AG04449 (cell line): ENCODE measurements around the gene KIF22.

ENCODE experiments used
- CTCF ChIA-PET: fragments of 350-600 bp; formaldehyde crosslinking; extraction: SDS; loops from one replicate; lab custom pipeline; 2021; ENCODE audit warnings: antibody characterized with exemption; lab: Yijun Ruan, JAX
- POLR2A ChIA-PET: fragments of 400-600, 350-600 bp; formaldehyde crosslinking; extraction: SDS; loops from one replicate; lab custom pipeline; 2020; ENCODE audit warnings: antibody characterized with exemption, inconsistent platforms; lab: Yijun Ruan, JAX
- DNase-seq: peaks from one replicate; pipeline ENCODE4 v3.0.0-alpha.2; 2010; ENCODE audit warnings: low read depth, low spot score
- H3K4me3 ChIP-seq: 2 replicates; pipeline ENCODE4 v1.5.1; 2011; ENCODE audit warnings: low read depth, mild to moderate bottlenecking, control low read depth, low read length
- TF ChIP-seq, protein P1 (sequence below): IDR thresholded peaks from one replicate; pipeline ENCODE4 v1.5.1; 2011; ENCODE audit warnings: mild to moderate bottlenecking, moderate library complexity, low read length, control low read depth, inconsistent platforms; ENCODE audit not compliant: insufficient read depth; ENCODE audit errors: missing control alignments

The KIF22 gene

DNA sequence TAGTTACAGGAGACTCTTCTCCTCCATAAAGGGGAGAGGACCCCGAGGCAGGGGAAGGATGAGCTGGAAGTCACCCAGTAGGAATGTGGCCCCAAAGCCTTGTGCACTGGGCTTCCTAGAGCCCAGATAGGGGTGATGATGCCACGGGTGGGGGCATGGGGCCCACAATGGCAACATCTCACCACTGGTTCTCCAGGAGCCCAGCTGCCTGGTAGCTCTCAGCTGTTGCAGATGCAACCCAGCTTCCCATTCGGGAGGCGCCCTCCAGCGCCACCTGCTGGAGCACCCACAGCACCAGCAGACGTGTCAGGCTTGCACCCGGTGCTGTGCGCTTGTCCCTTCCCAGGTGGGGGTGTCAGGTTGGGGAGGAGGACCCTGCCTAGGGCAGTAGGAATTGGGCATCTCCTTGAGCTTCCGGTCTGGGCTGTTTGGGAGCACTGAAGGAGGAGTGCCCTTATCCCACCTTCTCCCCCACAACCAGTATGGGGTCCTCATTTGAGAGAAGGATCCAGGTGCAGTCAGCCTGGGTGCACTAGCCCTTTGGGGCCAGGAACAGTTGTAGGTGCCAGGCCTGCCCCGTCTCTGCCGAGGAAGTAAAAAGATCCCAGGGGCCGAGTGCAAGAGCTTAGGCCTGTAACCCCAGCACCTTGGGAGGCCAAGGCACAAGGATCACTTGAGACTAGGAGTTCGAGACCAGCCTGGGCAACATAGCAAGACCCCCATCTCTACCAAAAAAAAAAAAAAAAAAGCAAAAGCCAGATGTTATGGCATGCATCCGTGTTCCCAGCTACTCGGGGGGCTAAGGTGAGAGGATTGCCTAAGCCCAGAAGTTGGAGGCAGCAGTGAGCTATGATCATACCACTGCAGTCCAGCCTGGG lies 58.1 kb downstream of the KIF22 start:
- ChIA-PET POLR2A (interaction anchor here (0.6 to 1.8 kb wide), 4 partner anchors 13 to 113 kb away, joined by 3 to 5 read pairs (median 4); partner anchors contain the start of genes MVP and TMEM219), CTCF (interaction anchor here (0.6 to 4.7 kb wide), 42 partner anchors 9 to 208 kb away, joined by 3 to 99 read pairs (median 4); partner anchors contain the start of genes C16orf92, CDIPT, KIF22 and MAZ)
- TF ChIP-seq, protein P1, sequence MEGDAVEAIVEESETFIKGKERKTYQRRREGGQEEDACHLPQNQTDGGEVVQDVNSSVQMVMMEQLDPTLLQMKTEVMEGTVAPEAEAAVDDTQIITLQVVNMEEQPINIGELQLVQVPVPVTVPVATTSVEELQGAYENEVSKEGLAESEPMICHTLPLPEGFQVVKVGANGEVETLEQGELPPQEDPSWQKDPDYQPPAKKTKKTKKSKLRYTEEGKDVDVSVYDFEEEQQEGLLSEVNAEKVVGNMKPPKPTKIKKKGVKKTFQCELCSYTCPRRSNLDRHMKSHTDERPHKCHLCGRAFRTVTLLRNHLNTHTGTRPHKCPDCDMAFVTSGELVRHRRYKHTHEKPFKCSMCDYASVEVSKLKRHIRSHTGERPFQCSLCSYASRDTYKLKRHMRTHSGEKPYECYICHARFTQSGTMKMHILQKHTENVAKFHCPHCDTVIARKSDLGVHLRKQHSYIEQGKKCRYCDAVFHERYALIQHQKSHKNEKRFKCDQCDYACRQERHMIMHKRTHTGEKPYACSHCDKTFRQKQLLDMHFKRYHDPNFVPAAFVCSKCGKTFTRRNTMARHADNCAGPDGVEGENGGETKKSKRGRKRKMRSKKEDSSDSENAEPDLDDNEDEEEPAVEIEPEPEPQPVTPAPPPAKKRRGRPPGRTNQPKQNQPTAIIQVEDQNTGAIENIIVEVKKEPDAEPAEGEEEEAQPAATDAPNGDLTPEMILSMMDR: peak; percentile 90
- no peak overlapping the region for H3K4me3 ChIP-seq
- no peak for DNase-seq

DNA sequence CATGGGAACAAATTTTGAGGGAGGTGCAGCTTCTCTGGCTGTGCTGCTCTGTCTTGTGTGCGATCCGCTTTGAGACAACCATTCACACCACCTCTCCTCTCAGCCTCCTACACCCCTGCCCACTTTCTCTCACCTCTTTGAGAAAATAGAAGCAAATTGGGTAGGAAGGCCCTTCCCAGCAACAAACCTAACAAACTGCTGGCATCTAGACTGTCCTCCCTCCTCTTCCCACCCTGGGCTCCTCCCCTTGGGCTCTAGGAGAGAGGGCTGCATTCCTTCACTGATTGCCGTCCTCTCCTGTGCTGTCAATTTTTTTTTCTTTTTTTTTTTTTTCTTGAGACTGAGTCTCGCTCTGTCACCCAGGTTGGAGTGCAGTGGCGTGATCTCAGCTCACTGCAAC lies 59.0 kb downstream of the KIF22 start:
- POLR2A ChIA-PET: interaction anchor here (0.6 kb wide), 1 partner anchor 26 kb away, joined by 3 read pairs; no protein-coding TSS in a partner anchor
- TF ChIP-seq, protein P1: no peak
- CTCF ChIA-PET: interaction anchor here (0.9 to 4.7 kb wide), 18 partner anchors 10 to 173 kb away, joined by 4 to 99 read pairs (median 8); partner anchors contain the start of genes C16orf92, CDIPT, KIF22 and MAZ
- H3K4me3 ChIP-seq: no peak overlapping the region
- DNase-seq: no peak

DNA sequence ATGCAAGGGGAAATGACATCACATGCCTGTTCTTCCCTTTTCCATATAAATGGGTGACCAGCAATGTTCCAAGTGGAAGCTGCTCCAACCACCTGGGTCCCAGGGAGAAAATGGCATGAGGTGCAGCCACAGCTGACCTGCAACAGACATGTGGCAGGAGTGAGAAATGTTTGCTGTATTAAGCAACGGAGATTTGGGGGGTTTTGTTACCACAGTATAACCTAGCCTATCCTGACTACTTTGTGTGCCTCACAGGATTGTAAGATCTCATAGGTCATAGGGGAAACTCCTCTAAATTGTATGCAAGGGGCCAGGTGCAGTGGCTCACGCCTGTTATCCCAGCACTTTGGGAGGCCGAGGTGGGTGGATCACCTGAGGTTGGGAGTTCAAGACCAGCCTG lies 60.4 kb downstream of the KIF22 start:
- TF ChIP-seq, protein P1: no peak
- ChIA-PET POLR2A (interaction anchor here (0.6 kb wide), 2 partner anchors 57 to 111 kb away, joined by 3 read pairs; partner anchors contain the start of gene TMEM219), CTCF (interaction anchor here (1.2 to 4.0 kb wide), 3 partner anchors 43 to 181 kb away, joined by 3 to 34 read pairs (median 4); partner anchors contain the start of genes ASPHD1 and MAZ)
- no peak for DNase-seq
- no peak overlapping the region for H3K4me3 ChIP-seq

DNA sequence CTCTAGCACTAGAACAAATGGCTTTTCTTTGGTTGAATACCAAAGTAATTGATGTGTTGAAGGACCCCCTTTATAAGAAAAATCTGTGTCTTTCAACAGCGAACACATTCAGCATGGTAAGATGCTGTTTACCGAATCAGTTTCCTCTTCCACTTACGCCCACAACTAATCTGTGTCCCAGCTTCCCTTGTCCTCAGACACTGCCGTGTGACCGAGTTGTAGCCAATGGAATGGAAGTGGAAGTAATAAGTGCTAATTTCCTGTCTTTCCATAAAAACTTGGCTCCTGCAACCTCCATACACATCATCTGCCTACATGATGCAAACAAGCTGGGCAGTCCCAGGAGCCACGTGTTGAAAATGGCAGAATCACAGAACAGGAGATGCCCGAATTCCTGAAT lies 62.1 kb downstream of the KIF22 start:
- H3K4me3 ChIP-seq: no peak overlapping the region
- ChIA-PET CTCF (interaction anchor here (0.8 to 1.9 kb wide), 7 partner anchors 10 to 179 kb away, joined by 3 to 9 read pairs (median 3); partner anchors contain the start of genes CDIPT and TLCD3B), POLR2A (no interaction called here)
- DNase-seq: peak; percentile 16
- TF ChIP-seq, protein P1: no peak

DNA sequence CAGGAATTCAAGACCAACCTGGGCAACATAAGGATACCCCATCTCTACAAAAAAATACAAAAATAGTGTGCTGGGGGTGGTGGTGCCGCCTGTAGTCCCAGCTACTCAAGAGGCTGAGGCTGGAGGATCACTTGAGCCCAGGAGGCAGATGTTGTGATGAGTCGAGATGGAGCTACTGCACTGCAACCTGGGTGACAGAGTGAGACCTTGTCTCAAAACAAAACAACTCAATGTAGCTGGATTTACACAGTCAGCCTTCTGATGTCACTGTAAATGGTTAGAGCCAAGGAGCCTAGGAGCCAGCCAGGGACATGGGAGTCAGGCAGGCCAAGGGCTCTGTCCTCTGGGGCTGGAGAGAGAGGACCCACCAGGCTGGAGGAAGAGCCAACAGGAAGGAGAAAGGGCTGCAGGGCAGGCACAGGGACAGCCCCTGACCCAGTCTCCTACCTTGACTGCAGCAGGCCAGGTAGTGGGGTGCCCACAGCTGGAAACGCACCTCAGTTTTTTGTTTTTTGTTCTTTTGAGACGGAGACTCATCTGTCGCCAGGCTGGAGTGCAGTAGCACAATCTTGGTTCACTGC lies 64.1 kb downstream of the KIF22 start:
- CTCF ChIA-PET: interaction anchor here (1.4 kb wide), 1 partner anchor 47 kb away, joined by 4 read pairs; no protein-coding TSS in a partner anchor
- DNase-seq: no peak
- TF ChIP-seq, protein P1: no peak
- H3K4me3 ChIP-seq: no peak overlapping the region
- POLR2A ChIA-PET: interaction anchor here (0.6 to 0.8 kb wide), 2 partner anchors 62 to 108 kb away, joined by 3 read pairs; no protein-coding TSS in a partner anchor
